ENCODE data around the gene FBXO3. TPM values are rescaled to one million over a fixed set of nuclear protein-coding genes. Genes with fewer than 3 reads are reported as not detected.

Gene FBXO3
- total RNA-seq, 1 donor from 2014 or later: 29.7 TPM

- Histone ChIP-seq H3K4me1 (peaks cover 5% of the 10 kb centered on the region), H3K27me3 (no peaks in the 10 kb centered on the region), H3K36me3 (peaks cover 0 to 29% of the 10 kb centered on the region in 2 donors), H3K9me3 (no peaks in the 10 kb centered on the region), H3K4me3 (no peak overlapping the region), H3K27ac (no peak overlapping the region)
- DNase-seq (ENCODE audit: extremely low spot score in 2 of 2): no peak
- intact Hi-C loops (cut with DNase I): no loop called here
- no peak for TF ChIP-seq POLR2AphosphoS5 (IDR thresholded peaks at IDR 0.05; ENCODE audit: insufficient read depth in 1 of 2, low read depth in 1 of 2)
- peak in 2 of 3 experiments; percentile 44 to 45 for TF ChIP-seq CTCF (IDR thresholded peaks at IDR 0.05)
- no peak for TF ChIP-seq POLR2A (IDR thresholded peaks at IDR 0.05)
Observed at GRCh38 chr11:33742249-33742851, 32.0 kb downstream of the FBXO3 start.

DNA sequence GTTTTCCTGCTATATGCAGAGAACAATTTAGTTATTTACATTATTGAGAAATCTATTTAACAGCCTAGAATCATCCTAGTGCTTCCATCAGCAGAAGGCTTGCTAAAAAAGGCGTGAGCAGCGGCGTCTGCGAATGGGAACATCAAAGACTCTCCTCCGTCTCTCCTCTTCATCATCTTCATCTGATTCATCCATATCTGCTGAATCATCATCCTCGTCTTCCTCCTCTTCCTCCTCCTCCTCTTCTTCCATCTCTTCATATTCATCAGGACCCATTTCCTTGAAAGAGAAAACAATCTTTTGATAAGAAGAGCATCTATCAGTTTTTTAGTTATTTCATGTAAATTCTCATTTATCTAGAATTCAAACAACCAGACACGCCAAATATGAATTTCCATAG lies 32.5 kb downstream of the FBXO3 start:
- TF ChIP-seq POLR2A (IDR thresholded peaks at IDR 0.05) (no peak), CTCF (IDR thresholded peaks at IDR 0.05) (no peak), POLR2AphosphoS5 (IDR thresholded peaks at IDR 0.05; ENCODE audit: insufficient read depth in 1 of 2, low read depth in 1 of 2) (no peak)
- Histone ChIP-seq H3K27ac (no peak overlapping the region), H3K4me1 (peaks cover 10% of the 10 kb centered on the region), H3K27me3 (no peaks in the 10 kb centered on the region), H3K9me3 (no peaks in the 10 kb centered on the region), H3K4me3 (no peak overlapping the region), H3K36me3 (peaks cover 0 to 24% of the 10 kb centered on the region in 2 donors)
- intact Hi-C loops (cut with DNase I): no loop called here
- DNase-seq (ENCODE audit: extremely low spot score in 2 of 2): no peak

DNA sequence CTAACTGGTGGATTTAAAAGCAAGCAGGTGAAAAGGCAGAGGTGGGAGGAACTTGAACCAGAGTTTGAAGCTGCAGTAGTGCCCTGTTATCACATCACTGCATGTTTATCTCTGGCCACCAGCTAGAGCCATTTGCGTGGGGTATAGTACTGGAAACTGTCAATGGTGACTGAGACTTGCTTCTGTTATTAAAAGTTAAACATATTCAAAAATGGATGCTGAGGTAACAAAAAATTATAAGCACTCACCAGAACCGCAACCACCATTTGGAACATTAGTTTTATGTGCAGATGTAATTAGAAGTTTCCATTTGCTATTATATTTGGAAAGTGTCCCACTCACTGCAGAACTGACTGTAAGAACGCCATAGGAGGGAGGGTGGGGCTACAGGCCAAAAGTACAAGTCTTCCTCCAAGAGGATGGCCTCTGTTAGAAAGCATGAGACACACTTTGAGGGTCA lies 36.9 kb downstream of the FBXO3 start:
- peaks cover 42% of the 10 kb centered on the region for H3K4me1 ChIP-seq
- H3K4me3 ChIP-seq: peak overlapping the region; percentile 3 to 99
- peak overlapping the region; percentile 97 for H3K27ac ChIP-seq
- no peaks in the 10 kb centered on the region for H3K9me3 ChIP-seq
- intact Hi-C loops (cut with DNase I): loop anchor here (5.0 to 10.0 kb wide), 2 partner anchors 35 to 1857 kb away; partner anchors contain the start of gene C11orf91
- TF ChIP-seq CTCF (IDR thresholded peaks at IDR 0.05) (no peak), POLR2AphosphoS5 (IDR thresholded peaks at IDR 0.05; ENCODE audit: insufficient read depth in 1 of 2, low read depth in 1 of 2) (no peak), POLR2A (IDR thresholded peaks at IDR 0.05) (no peak)
- peaks cover 0 to 6% of the 10 kb centered on the region in 2 donors for H3K36me3 ChIP-seq
- no peak for DNase-seq (ENCODE audit: extremely low spot score in 2 of 2)
- no peaks in the 10 kb centered on the region for H3K27me3 ChIP-seq

DNA sequence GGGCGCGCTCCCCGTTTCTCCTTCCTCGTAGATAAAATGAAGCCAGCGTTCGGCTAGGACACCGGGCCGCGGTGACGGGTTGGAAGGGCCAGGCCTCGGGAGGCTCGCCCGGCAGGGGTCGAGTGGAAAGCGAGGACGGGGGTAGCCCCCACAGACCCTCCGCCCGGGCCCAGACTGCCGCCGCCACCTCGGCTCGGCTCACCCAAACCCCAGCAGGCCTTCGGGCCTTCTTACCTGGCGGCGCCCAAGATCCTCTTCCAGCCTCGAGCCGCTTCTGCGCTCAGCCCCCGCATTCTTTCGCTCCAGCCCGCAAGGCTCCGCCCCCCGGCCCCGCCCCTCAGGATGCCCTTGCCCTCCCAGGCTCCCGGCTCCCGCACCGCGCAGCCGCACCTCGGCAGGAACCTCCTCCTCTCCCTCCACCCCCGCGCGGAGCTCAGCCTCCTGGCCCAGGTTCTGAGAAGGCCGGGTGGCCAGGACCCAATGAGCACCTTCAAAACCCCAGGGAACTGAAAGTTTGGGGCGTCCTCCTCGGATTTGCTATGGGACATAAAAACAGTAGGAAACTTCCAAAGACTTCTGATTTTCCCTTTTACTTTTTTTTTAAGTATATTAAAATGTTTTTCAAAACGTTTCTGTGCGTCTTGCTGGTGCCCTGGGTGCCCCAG lies 38.0 kb downstream of the FBXO3 start, which contains the start of gene CD59:
Gene CD59 (minus strand): TSS at position 276 of the 665 bp plus-strand sequence. CDS start 13,978 bp downstream, outside the sequence.
- peaks cover 0 to 1% of the 10 kb centered on the region in 2 donors for H3K36me3 ChIP-seq
- H3K4me3 ChIP-seq: peak within 1 kb of the TSS; percentile 91 to 99
- intact Hi-C loops (cut with DNase I): loop anchor here (5.0 to 10.0 kb wide), 2 partner anchors 34 to 1859 kb away; partner anchors contain the start of gene C11orf91
- peak within 1 kb of the TSS; percentile 97 for H3K27ac ChIP-seq
- H3K27me3 ChIP-seq: no peaks in the 10 kb centered on the region
- no peaks in the 10 kb centered on the region for H3K9me3 ChIP-seq
- peak in 1 of 2 donors; percentile 89 for TF ChIP-seq POLR2A (IDR thresholded peaks at IDR 0.05)
- TF ChIP-seq CTCF (IDR thresholded peaks at IDR 0.05): no peak
- TF ChIP-seq POLR2AphosphoS5 (IDR thresholded peaks at IDR 0.05; ENCODE audit: insufficient read depth in 1 of 2, low read depth in 1 of 2): peak; percentile 91 to 97
- DNase-seq (ENCODE audit: extremely low spot score in 2 of 2): peak in 1 of 2 donors; percentile 95
- peaks cover 53% of the 10 kb centered on the region for H3K4me1 ChIP-seq
